H1 (cell line): Measurements from ENCODE around the gene PLEKHH3. TPM values are rescaled to one million over a fixed set of nuclear protein-coding genes. Genes with fewer than 3 reads are reported as not detected.

Experiments
- CTCF ChIA-PET: fragments of 300-600 bp; sonication (Branson Sonifier 250); formaldehyde crosslinking; loops from one replicate; lab custom pipeline; 2021; ENCODE audit not compliant: partially characterized antibody; lab: Charles Lee
- POLR2A ChIA-PET: fragments of 300-600 bp; sonication (Branson Sonifier 250); formaldehyde crosslinking; loops from one replicate; lab custom pipeline; 2021; ENCODE audit warnings: inconsistent platforms; ENCODE audit not compliant: partially characterized antibody; lab: Charles Lee
- DNase-seq, 2 experiments: peaks; one replicate each; pipeline versions ENCODE4 v3.0.0 to v3.0.0-alpha.2; 2010 to 2022; ENCODE audit warnings: low spot score in 2 of 2, low read depth in 1 of 2, mixed read lengths in 1 of 2
- FAIRE-seq: peaks from 2 replicates; lab custom pipeline; 2011; peaks lifted over from hg19 to GRCh38; lab: Jason Lieb, UNC
- H2AFZ ChIP-seq: 2 replicates; pipeline ENCODE4 v1.8.1; 2012; ENCODE audit warnings: low read length, inconsistent platforms
- H2AK5ac ChIP-seq: 2 replicates; pipeline ENCODE4 v1.6.1; 2013; ENCODE audit warnings: low read depth, low read length
- H2BK120ac ChIP-seq: replicated peaks from 2 replicates; pipeline ENCODE3; 2013; ENCODE audit warnings: low read depth, low read length, inconsistent platforms
- H2BK12ac ChIP-seq: 2 replicates; pipeline ENCODE4 v1.6.1; 2013; ENCODE audit warnings: low read depth, low read length
- H2BK15ac ChIP-seq: 2 replicates; pipeline ENCODE4 v1.6.1; 2013; ENCODE audit warnings: low read length
- H2BK20ac ChIP-seq: 2 replicates; pipeline ENCODE4 v1.6.1; 2013; ENCODE audit warnings: low read length
- H2BK5ac ChIP-seq: 2 replicates; pipeline ENCODE4 v1.6.1; 2013; ENCODE audit warnings: low read depth, low read length
- H3K14ac ChIP-seq: 2 replicates; pipeline ENCODE4 v1.6.1; 2013; ENCODE audit warnings: inconsistent platforms; ENCODE audit not compliant: insufficient read length
- H3K18ac ChIP-seq: 2 replicates; pipeline ENCODE4 v1.6.1; 2013; ENCODE audit warnings: low read length; ENCODE audit errors: extremely low read depth
- H3K23ac ChIP-seq: 2 replicates; pipeline ENCODE4 v1.6.1; 2013; ENCODE audit warnings: inconsistent platforms; ENCODE audit not compliant: insufficient read length
- H3K23me2 ChIP-seq: 2 replicates; pipeline ENCODE4 v1.6.1; 2013; ENCODE audit warnings: low read depth, low read length
- H3K27ac ChIP-seq: 2 replicates; pipeline ENCODE4 v1.6.1; 2011; ENCODE audit warnings: low read depth, low read length, inconsistent platforms
- H3K27me3 ChIP-seq, 4 experiments: replicated peaks in 1 of 4; 1 replicate in 1 of 4; 2 replicates in 3 of 4; pipeline versions ENCODE4 v1.6.1 to v1.8.1; 2011 to 2013; ENCODE audit warnings: low read length in 3 of 4, mild to moderate bottlenecking in 3 of 4, inconsistent platforms in 2 of 4, mixed read lengths in 2 of 4, moderate library complexity in 1 of 4; ENCODE audit not compliant: control insufficient read depth in 3 of 4, insufficient read depth in 3 of 4; ENCODE audit errors: extremely low read depth in 1 of 4
- H3K36me3 ChIP-seq, 4 experiments: 2 replicates each; pipeline versions ENCODE4 v1.6.1 to v1.8.1; 2011 to 2013; ENCODE audit warnings: mild to moderate bottlenecking in 4 of 4, low read length in 3 of 4, moderate library complexity in 2 of 4, control low read depth in 1 of 4, inconsistent platforms in 1 of 4; ENCODE audit not compliant: insufficient read depth in 4 of 4, control insufficient read depth in 2 of 4
- H3K4ac ChIP-seq: replicated peaks from 2 replicates; pipeline ENCODE3; 2013; ENCODE audit warnings: low read length, low read depth, mixed read lengths, inconsistent platforms; ENCODE audit not compliant: insufficient read length
- H3K4me1 ChIP-seq, 4 experiments: replicated peaks in 1 of 4; 1 replicate in 1 of 4; 2 replicates in 3 of 4; pipeline versions ENCODE4 v1.6.1 to v1.8.1; 2011 to 2013; ENCODE audit warnings: low read length in 3 of 4, inconsistent platforms in 2 of 4, mixed read lengths in 1 of 4; ENCODE audit not compliant: insufficient read depth in 4 of 4, control insufficient read depth in 3 of 4
- H3K4me2 ChIP-seq, 2 experiments: 2 replicates each; pipeline versions ENCODE4 v1.6.1 to v1.8.1; 2011 to 2013; ENCODE audit warnings: low read depth in 2 of 2, low read length in 2 of 2, control low read depth in 1 of 2, inconsistent platforms in 1 of 2, mild to moderate bottlenecking in 1 of 2; ENCODE audit not compliant: insufficient read depth in 1 of 2
- H3K4me3 ChIP-seq, 4 experiments: fragments of 200-600, 300-600 bp in 1 of 4; sonication (generic), shearing (Covaris generic), sonication (Bioruptor Twin) in 1 of 4; 2 replicates each; pipeline versions ENCODE4 v1.5.1 to v1.8.1; 2011 to 2016; ENCODE audit warnings: low read length in 4 of 4, low read depth in 3 of 4, control low read depth in 2 of 4, inconsistent platforms in 2 of 4, mild to moderate bottlenecking in 2 of 4, mixed read lengths in 1 of 4, moderate library complexity in 1 of 4; ENCODE audit not compliant: insufficient read depth in 2 of 4; ENCODE audit errors: extremely low read depth in 1 of 4
- H3K56ac ChIP-seq: replicated peaks from 2 replicates; pipeline ENCODE3; 2013; ENCODE audit warnings: low read depth, mild to moderate bottlenecking, mixed read lengths, low read length, inconsistent platforms; ENCODE audit not compliant: insufficient read length
- H3K79me1 ChIP-seq: 2 replicates; pipeline ENCODE4 v1.6.1; 2013; ENCODE audit warnings: low read depth, low read length, control low read depth
- H3K79me2 ChIP-seq, 2 experiments: 2 replicates each; pipeline versions ENCODE4 v1.6.1 to v1.8.1; 2012 to 2013; ENCODE audit warnings: low read length in 2 of 2, mild to moderate bottlenecking in 2 of 2, inconsistent platforms in 1 of 2; ENCODE audit not compliant: insufficient read depth in 2 of 2, control insufficient read depth in 1 of 2
- H3K9ac ChIP-seq, 4 experiments: replicated peaks in 1 of 4; 1 replicate in 1 of 4; 2 replicates in 3 of 4; pipeline versions ENCODE4 v1.6.1 to v1.8.1; 2011 to 2013; ENCODE audit warnings: low read depth in 3 of 4, low read length in 3 of 4, control low read depth in 2 of 4, mild to moderate bottlenecking in 2 of 4, moderate library complexity in 2 of 4, inconsistent platforms in 1 of 4; ENCODE audit errors: extremely low read depth in 1 of 4
- H3K9me3 ChIP-seq, 2 experiments: 2 replicates each; pipeline versions ENCODE4 v1.6.1 to v1.8.1; 2012 to 2013; ENCODE audit warnings: mild to moderate bottlenecking in 2 of 2, moderate library complexity in 2 of 2, control low read depth in 1 of 2, inconsistent platforms in 1 of 2, low read depth in 1 of 2, low read length in 1 of 2, mixed read lengths in 1 of 2; ENCODE audit not compliant: insufficient read depth in 2 of 2
- H4K20me1 ChIP-seq, 2 experiments: replicated peaks in 1 of 2; 2 replicates each; pipeline versions ENCODE3 to v1.8.1; 2011 to 2013; ENCODE audit warnings: inconsistent platforms in 2 of 2, low read length in 2 of 2, mild to moderate bottlenecking in 1 of 2; ENCODE audit not compliant: insufficient read depth in 2 of 2, control insufficient read depth in 1 of 2
- H4K5ac ChIP-seq: 2 replicates; pipeline ENCODE4 v1.6.1; 2013; ENCODE audit warnings: low read length, low read depth, mixed read lengths, inconsistent platforms; ENCODE audit not compliant: insufficient read length
- H4K8ac ChIP-seq: 2 replicates; pipeline ENCODE4 v1.8.0; 2013; ENCODE audit warnings: mild to moderate bottlenecking, moderate library complexity, low read length, inconsistent platforms; ENCODE audit not compliant: insufficient read depth; ENCODE audit errors: extremely low read depth
- H4K91ac ChIP-seq: replicated peaks from 2 replicates; pipeline ENCODE3; 2013; ENCODE audit warnings: low read length, mixed read lengths, inconsistent platforms; ENCODE audit not compliant: insufficient read length
- CBX8 ChIP-seq: fragments of 300-800, 300-1000 bp; sonication (generic); IDR thresholded peaks from 2 replicates; pipeline ENCODE4 v1.7.1; 2016; ENCODE audit warnings: low read depth, low read length, borderline replicate concordance
- CTBP2 ChIP-seq: IDR thresholded peaks from 2 replicates; pipeline ENCODE4 v1.7.0; 2011; ENCODE audit warnings: borderline replicate concordance, mild to moderate bottlenecking, moderate library complexity, mixed read lengths, low read length; ENCODE audit not compliant: insufficient read depth, insufficient read length
- EZH2 ChIP-seq: fragments of 200-600 bp; sonication (generic); IDR thresholded peaks from 2 replicates; pipeline ENCODE4 v1.7.1; 2012; ENCODE audit warnings: low read depth, mild to moderate bottlenecking, moderate library complexity, low read length, inconsistent platforms; ENCODE audit not compliant: severe bottlenecking
- NRF1 ChIP-seq: IDR thresholded peaks from 2 replicates; pipeline ENCODE4 v1.6.1; 2011; ENCODE audit warnings: mild to moderate bottlenecking, low read depth, low read length, improper control_type of control experiment
- SAP30 ChIP-seq: fragments of 300-600 bp; sonication (generic); IDR thresholded peaks from 2 replicates; pipeline ENCODE4 v1.7.1; 2012; ENCODE audit warnings: low read length, moderate library complexity, mild to moderate bottlenecking, inconsistent platforms; ENCODE audit not compliant: insufficient read depth, insufficient replicate concordance
- SIN3A ChIP-seq, 2 experiments: IDR thresholded peaks in 1 of 2; conservative IDR thresholded peaks in 1 of 2; 2 replicates each; pipeline ENCODE4 v1.6.1; 2011 to 2012; ENCODE audit warnings: low read length in 2 of 2, improper control_type of control experiment in 1 of 2, low read depth in 1 of 2, mild to moderate bottlenecking in 1 of 2
- SIX5 ChIP-seq: IDR thresholded peaks from 2 replicates; pipeline ENCODE4 v1.6.1; 2011; ENCODE audit warnings: mild to moderate bottlenecking, low read depth, low read length
- SP4 ChIP-seq: IDR thresholded peaks from 2 replicates; pipeline ENCODE4 v1.6.1; 2012; ENCODE audit warnings: low read length, inconsistent platforms
- USF2 ChIP-seq: IDR thresholded peaks from 2 replicates; pipeline ENCODE4 v1.6.1; 2011; ENCODE audit warnings: low read length, improper control_type of control experiment
- WGBS, 2 experiments: shearing (Covaris generic) in 1 of 2; methylation state at CpG; one replicate each; pipeline versions ENCODE4 v1.1.6 to v1.1.7; 2013 to 2015; ENCODE audit warnings: low lambda C conversion rate in 2 of 2, mixed read lengths in 2 of 2, inconsistent platforms in 1 of 2, low coverage in 1 of 2, missing lambda C conversion rate in 1 of 2; ENCODE audit not compliant: insufficient replicate concordance in 2 of 2, insufficient coverage in 1 of 2, insufficient read length in 1 of 2; ENCODE audit errors: extremely low coverage in 1 of 2, missing lambda C conversion rate in 1 of 2; 5-methylcytosine and 5-hydroxymethylcytosine counted together
- polyA plus RNA-seq, 7 experiments: library from polyadenylated mRNA; depleted of rRNA in 3 of 7; stranded (reverse) in 5 of 7; unstranded in 2 of 7; fragments of >200 nt in 5 of 7; fragments of 200-250 nt in 2 of 7; gene quantifications; 1 replicate in 5 of 7; 2 replicates in 1 of 7; 4 replicates in 1 of 7; pipeline versions ENCODE4 v1.2.1 to v1.2.3, GENCODE V29; 2011 to 2013; ENCODE audit warnings: missing spikeins in 2 of 7, mixed read lengths in 2 of 7
- total RNA-seq: library from RNA; stranded (reverse); fragmentation: NEBNext Ultra II Directional; extraction: Animal tissue kit (Norgen Biotek cat#: 25700); gene quantifications from 2 replicates; pipeline ENCODE4 v1.2.1, GENCODE V29; 2021

PLEKHH3 gene
- total and polyA plus RNA-seq, 2 of the 8 experiments (the other 6 are each of a cell fraction or from before 2014, with no cell fraction given) = 11.1 to 13.5 TPM

- no peaks in the 10 kb centered on the region for H3K79me1 ChIP-seq
- no peak for TF ChIP-seq EZH2
- TF ChIP-seq NRF1 = no peak
- no peak for TF ChIP-seq SP4
- no peak for TF ChIP-seq CBX8
- no peak for TF ChIP-seq CTBP2
- no peak for TF ChIP-seq SAP30
- no peak for TF ChIP-seq SIN3A (conservative IDR thresholded peaks at IDR 0.05 in 1 of 2, IDR thresholded peaks at IDR 0.05 in 1 of 2; ENCODE audit: low read depth in 1 of 2, low read length in 2 of 2)
- TF ChIP-seq USF2 = no peak
- TF ChIP-seq SIX5 = no peak
- TF ChIP-seq, all 59 proteins: peak for 0
- H3K9me3 ChIP-seq = no peaks in the 10 kb centered on the region
- no peak overlapping the region for H2BK20ac ChIP-seq
- no peaks in the 10 kb centered on the region for H3K36me3 ChIP-seq
- H2AFZ ChIP-seq = no peak overlapping the region
- H4K91ac ChIP-seq = no peak overlapping the region
- H4K5ac ChIP-seq = no peak overlapping the region
- H2BK120ac ChIP-seq = no peak overlapping the region
- no peak overlapping the region for H3K4me3 ChIP-seq
- no peak overlapping the region for H3K27ac ChIP-seq
- DNase-seq (no peak), FAIRE-seq (no peak)
- H3K4ac ChIP-seq = no peak overlapping the region
- ChIA-PET CTCF (interaction anchor here (0.6 to 1.5 kb wide), 5 partner anchors 10 to 60 kb away, joined by 3 to 4 read pairs (median 3); no protein-coding TSS in a partner anchor), POLR2A (interaction anchor here (1.3 kb wide), 1 partner anchor 23 kb away, joined by 4 read pairs; no protein-coding TSS in a partner anchor)
- no peak overlapping the region for H2AK5ac ChIP-seq
- no peak overlapping the region for H2BK15ac ChIP-seq
- 71% methylated on average over 2 of the region's 2 CpGs; no CpG with 5 or more reads in 1 of the 2 experiments for WGBS, 2 experiments
- H2BK12ac ChIP-seq = no peak overlapping the region
- no peaks in the 10 kb centered on the region for H3K27me3 ChIP-seq
- H3K79me2 ChIP-seq = no peaks in the 10 kb centered on the region
- no peaks in the 10 kb centered on the region for H3K23me2 ChIP-seq
- no peak overlapping the region for H3K56ac ChIP-seq
- no peak overlapping the region for H3K4me2 ChIP-seq
- no peak overlapping the region for H2BK5ac ChIP-seq
- H3K18ac ChIP-seq = no peak overlapping the region
- no peaks in the 10 kb centered on the region for H4K20me1 ChIP-seq
- H3K14ac ChIP-seq = no peak overlapping the region
- no peak overlapping the region for H4K8ac ChIP-seq
- H3K23ac ChIP-seq = no peak overlapping the region
- H3K4me1 ChIP-seq = peaks cover 0 to 4% (median 2%) of the 10 kb centered on the region in 4 experiments; a peak in 3 of 7 replicates
- H3K9ac ChIP-seq = no peak overlapping the region
Measured at GRCh38 chr17:42623271-42623670, 53.5 kb downstream of the PLEKHH3 start.
